Measurements from ENCODE around the gene XRCC4. TPM values are rescaled to one million over a fixed set of nuclear protein-coding genes. Genes with fewer than 3 reads are reported as not detected.

XRCC4 gene
- total RNA-seq, 1 donor from 2014 or later: 5.5 TPM

- H3K4me3 Mint-ChIP-seq (ENCODE audit: unreplicated experiment): no peak overlapping the region
- H3K4me1 Mint-ChIP-seq (ENCODE audit: low read depth): peaks cover 7% of the 10 kb centered on the region
- no peaks in the 10 kb centered on the region for H3K36me3 Mint-ChIP-seq (ENCODE audit: low read depth)
- no peak overlapping the region for H3K27ac Mint-ChIP-seq (ENCODE audit: unreplicated experiment)
- no peaks in the 10 kb centered on the region for H3K27me3 Mint-ChIP-seq (ENCODE audit: low read depth)
- no peaks in the 10 kb centered on the region for H3K9me3 Mint-ChIP-seq (ENCODE audit: low read depth)
- no peak for DNase-seq (ENCODE audit: low spot score)
- TF ChIP-seq CTCF (IDR thresholded peaks at IDR 0.05): no peak
Observed at GRCh38 chr5:83392766-83393503, 315.6 kb downstream of the XRCC4 start.

- no peak overlapping the region for H3K27ac Mint-ChIP-seq (ENCODE audit: unreplicated experiment)
- no peak for TF ChIP-seq CTCF (IDR thresholded peaks at IDR 0.05)
- no peak for DNase-seq (ENCODE audit: low spot score)
- H3K36me3 Mint-ChIP-seq (ENCODE audit: low read depth): no peaks in the 10 kb centered on the region
- H3K27me3 Mint-ChIP-seq (ENCODE audit: low read depth): no peaks in the 10 kb centered on the region
- H3K4me1 Mint-ChIP-seq (ENCODE audit: low read depth): peaks cover 2% of the 10 kb centered on the region
- H3K4me3 Mint-ChIP-seq (ENCODE audit: unreplicated experiment): no peak overlapping the region
- H3K9me3 Mint-ChIP-seq (ENCODE audit: low read depth): no peaks in the 10 kb centered on the region
Observed at GRCh38 chr5:83393504-83393866, 316.1 kb downstream of the XRCC4 start.

GRCh38 chr5:83394190-83394589 lies 316.8 kb downstream of the XRCC4 start:
- no peak overlapping the region for H3K4me3 Mint-ChIP-seq (ENCODE audit: unreplicated experiment)
- no peak for TF ChIP-seq CTCF (IDR thresholded peaks at IDR 0.05)
- H3K4me1 Mint-ChIP-seq (ENCODE audit: low read depth): no peaks in the 10 kb centered on the region
- no peak for DNase-seq (ENCODE audit: low spot score)
- no peaks in the 10 kb centered on the region for H3K27me3 Mint-ChIP-seq (ENCODE audit: low read depth)
- H3K36me3 Mint-ChIP-seq (ENCODE audit: low read depth): no peaks in the 10 kb centered on the region
- no peak overlapping the region for H3K27ac Mint-ChIP-seq (ENCODE audit: unreplicated experiment)
- H3K9me3 Mint-ChIP-seq (ENCODE audit: low read depth): no peaks in the 10 kb centered on the region

- H3K27ac Mint-ChIP-seq (ENCODE audit: unreplicated experiment): no peak overlapping the region
- no peaks in the 10 kb centered on the region for H3K36me3 Mint-ChIP-seq (ENCODE audit: low read depth)
- no peaks in the 10 kb centered on the region for H3K9me3 Mint-ChIP-seq (ENCODE audit: low read depth)
- H3K4me1 Mint-ChIP-seq (ENCODE audit: low read depth): no peaks in the 10 kb centered on the region
- TF ChIP-seq CTCF (IDR thresholded peaks at IDR 0.05): no peak
- no peak overlapping the region for H3K4me3 Mint-ChIP-seq (ENCODE audit: unreplicated experiment)
- H3K27me3 Mint-ChIP-seq (ENCODE audit: low read depth): no peaks in the 10 kb centered on the region
- no peak for DNase-seq (ENCODE audit: low spot score)
Observed at GRCh38 chr5:83396662-83397061, 319.3 kb downstream of the XRCC4 start.

- no peak overlapping the region for H3K4me3 Mint-ChIP-seq (ENCODE audit: unreplicated experiment)
- H3K4me1 Mint-ChIP-seq (ENCODE audit: low read depth): no peaks in the 10 kb centered on the region
- H3K36me3 Mint-ChIP-seq (ENCODE audit: low read depth): no peaks in the 10 kb centered on the region
- no peaks in the 10 kb centered on the region for H3K27me3 Mint-ChIP-seq (ENCODE audit: low read depth)
- no peaks in the 10 kb centered on the region for H3K9me3 Mint-ChIP-seq (ENCODE audit: low read depth)
- no peak overlapping the region for H3K27ac Mint-ChIP-seq (ENCODE audit: unreplicated experiment)
- DNase-seq (ENCODE audit: low spot score): no peak
- TF ChIP-seq CTCF (IDR thresholded peaks at IDR 0.05): no peak
Observed at GRCh38 chr5:83397658-83398057, 320.3 kb downstream of the XRCC4 start.
